ENCODE data around the gene VPS52.

VPS52 gene

DNA sequence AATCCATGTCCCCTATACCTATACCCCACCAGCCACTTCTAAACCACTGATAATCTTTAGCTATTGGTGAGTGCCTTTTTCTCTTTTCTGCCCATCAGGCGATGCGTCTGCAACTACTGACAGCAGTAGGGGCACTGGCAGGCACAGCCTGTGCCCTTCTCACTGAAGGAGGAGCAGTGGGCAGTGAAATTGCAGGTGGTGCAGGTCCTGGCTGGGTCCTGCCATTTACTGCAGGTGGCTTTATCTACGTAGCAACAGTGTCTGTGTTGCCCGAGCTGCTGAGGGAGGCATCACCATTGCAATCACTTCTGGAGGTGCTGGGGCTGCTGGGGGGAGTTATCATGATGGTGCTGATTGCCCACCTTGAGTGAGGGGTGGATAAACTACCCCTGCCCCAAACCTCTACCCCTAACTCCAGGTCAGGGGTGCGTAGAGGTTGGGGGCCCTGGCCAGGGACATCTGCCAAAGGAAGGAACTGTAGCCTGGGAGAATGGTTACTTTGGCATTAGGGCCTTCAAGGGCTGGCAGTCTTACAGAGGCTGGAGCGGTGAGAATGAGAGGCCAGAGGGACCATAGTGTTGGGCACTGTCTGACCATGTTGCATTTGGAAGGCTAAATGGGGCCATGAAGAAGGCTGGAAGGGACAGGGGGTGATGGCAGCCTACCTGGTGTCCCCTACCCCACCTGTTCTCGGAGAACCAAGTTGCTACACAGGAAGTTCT is 68.1 kb downstream of the VPS52 start:
- H3K4me3 ChIP-seq (ENCODE audit: low read depth, low read length): no peak overlapping the region
- TF ChIP-seq CTCF (IDR thresholded peaks at IDR 0.05; ENCODE audit: control insufficient read depth, extremely low read depth, insufficient read depth): no peak
- DNase-seq (ENCODE audit: low read depth): no peak

DNA sequence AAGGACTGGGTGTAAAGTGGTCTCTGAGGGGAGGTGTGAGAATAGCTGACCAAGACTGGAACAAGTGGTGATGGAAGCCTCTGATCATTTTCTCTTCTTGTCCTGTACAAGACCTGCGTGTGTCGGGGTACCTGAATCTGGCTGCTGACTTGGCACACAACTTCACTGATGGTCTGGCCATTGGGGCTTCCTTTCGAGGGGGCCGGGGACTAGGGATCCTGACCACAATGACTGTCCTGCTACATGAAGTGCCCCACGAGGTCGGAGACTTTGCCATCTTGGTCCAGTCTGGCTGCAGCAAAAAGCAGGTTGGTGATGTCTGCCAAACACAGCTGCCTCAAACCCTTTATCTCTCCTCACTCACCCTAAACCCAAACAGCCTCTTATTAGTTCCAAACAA is 68.9 kb downstream of the VPS52 start:
- DNase-seq (ENCODE audit: low read depth): no peak
- no peak overlapping the region for H3K4me3 ChIP-seq (ENCODE audit: low read depth, low read length)
- TF ChIP-seq CTCF (IDR thresholded peaks at IDR 0.05; ENCODE audit: control insufficient read depth, extremely low read depth, insufficient read depth): no peak

GRCh38 chr6:33201935-33202334 is 69.7 kb downstream of the VPS52 start:
- DNase-seq (ENCODE audit: low read depth): no peak
- peak overlapping the region; percentile 98 for H3K4me3 ChIP-seq (ENCODE audit: low read depth, low read length)

DNA sequence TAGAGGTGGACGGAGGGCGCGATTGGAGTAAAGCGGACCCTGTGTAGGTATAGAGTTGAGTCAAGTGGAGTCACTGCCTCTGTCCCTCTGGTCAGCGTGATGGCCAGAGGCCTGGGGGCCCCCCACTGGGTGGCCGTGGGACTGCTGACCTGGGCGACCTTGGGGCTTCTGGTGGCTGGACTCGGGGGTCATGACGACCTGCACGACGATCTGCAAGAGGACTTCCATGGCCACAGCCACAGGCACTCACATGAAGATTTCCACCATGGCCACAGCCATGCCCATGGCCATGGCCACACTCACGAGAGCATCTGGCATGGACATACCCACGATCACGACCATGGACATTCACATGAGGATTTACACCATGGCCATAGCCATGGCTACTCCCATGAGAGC is 70.5 kb downstream of the VPS52 start:
- DNase-seq (ENCODE audit: low read depth): no peak
- TF ChIP-seq CTCF (IDR thresholded peaks at IDR 0.05; ENCODE audit: control insufficient read depth, extremely low read depth, insufficient read depth): no peak
- peak overlapping the region; percentile 98 for H3K4me3 ChIP-seq (ENCODE audit: low read depth, low read length)

More at GRCh38 chr6:33201935-33202334, 69.7 kb downstream of the VPS52 start:
- TF ChIP-seq CTCF (IDR thresholded peaks at IDR 0.05; ENCODE audit: control insufficient read depth, extremely low read depth, insufficient read depth): no peak
